GM19438 (cell line): Measurements from ENCODE around the gene HJURP.

ENCODE experiments used
- ATAC-seq: cut with Tn5 transposase; IDR thresholded peaks from one replicate; pipeline ENCODE4 v1.9.1; 2021; ENCODE audit warnings: low read depth; ENCODE audit not compliant: unreplicated experiment

Gene HJURP

GRCh38 chr2:233798335-233799086 lies 55.8 kb downstream of the HJURP start:
- no peak for ATAC-seq

GRCh38 chr2:233796254-233796653 lies 58.1 kb downstream of the HJURP start:
- ATAC-seq: no peak

GRCh38 chr2:233795735-233796171 lies 58.6 kb downstream of the HJURP start:
- ATAC-seq: no peak

GRCh38 chr2:233794128-233794658 lies 60.1 kb downstream of the HJURP start:
- ATAC-seq: no peak

- no peak for ATAC-seq
Measured at GRCh38 chr2:233793465-233794127, 60.7 kb downstream of the HJURP start.

GRCh38 chr2:233792720-233793119 lies 61.6 kb downstream of the HJURP start:
- ATAC-seq: no peak

GRCh38 chr2:233791883-233792329 lies 62.4 kb downstream of the HJURP start:
- ATAC-seq: no peak

- no peak for ATAC-seq
Measured at GRCh38 chr2:233791151-233791882, 63.0 kb downstream of the HJURP start.

GRCh38 chr2:233789554-233789953 lies 64.8 kb downstream of the HJURP start:
- ATAC-seq: no peak
